Measurements from ENCODE around the gene NAGPA. TPM values are rescaled to one million over a fixed set of nuclear protein-coding genes. Genes with fewer than 3 reads are reported as not detected.
"Not testable (repeated sequence)": the region's sequence is repeated elsewhere in the genome, so short reads cannot be mapped to it uniquely, and the experiment has no call there.

NAGPA gene
- total RNA-seq, 4 donors from 2014 or later: 27.6 to 85.1 (median 45.1) TPM

GRCh38 chr16:5056352-5056751, 22.6 kb upstream of the NAGPA start:
- TF ChIP-seq POLR2A (IDR thresholded peaks at IDR 0.05): no peak
- TF ChIP-seq, protein P1, sequence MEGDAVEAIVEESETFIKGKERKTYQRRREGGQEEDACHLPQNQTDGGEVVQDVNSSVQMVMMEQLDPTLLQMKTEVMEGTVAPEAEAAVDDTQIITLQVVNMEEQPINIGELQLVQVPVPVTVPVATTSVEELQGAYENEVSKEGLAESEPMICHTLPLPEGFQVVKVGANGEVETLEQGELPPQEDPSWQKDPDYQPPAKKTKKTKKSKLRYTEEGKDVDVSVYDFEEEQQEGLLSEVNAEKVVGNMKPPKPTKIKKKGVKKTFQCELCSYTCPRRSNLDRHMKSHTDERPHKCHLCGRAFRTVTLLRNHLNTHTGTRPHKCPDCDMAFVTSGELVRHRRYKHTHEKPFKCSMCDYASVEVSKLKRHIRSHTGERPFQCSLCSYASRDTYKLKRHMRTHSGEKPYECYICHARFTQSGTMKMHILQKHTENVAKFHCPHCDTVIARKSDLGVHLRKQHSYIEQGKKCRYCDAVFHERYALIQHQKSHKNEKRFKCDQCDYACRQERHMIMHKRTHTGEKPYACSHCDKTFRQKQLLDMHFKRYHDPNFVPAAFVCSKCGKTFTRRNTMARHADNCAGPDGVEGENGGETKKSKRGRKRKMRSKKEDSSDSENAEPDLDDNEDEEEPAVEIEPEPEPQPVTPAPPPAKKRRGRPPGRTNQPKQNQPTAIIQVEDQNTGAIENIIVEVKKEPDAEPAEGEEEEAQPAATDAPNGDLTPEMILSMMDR (IDR thresholded peaks at IDR 0.05): no peak
- H3K4me3 ChIP-seq (ENCODE audit: low read depth, poor library complexity, severe bottlenecking): no peak overlapping the region
- intact Hi-C loops (cut with DNase I; ENCODE audit: low total_unique reads): no loop called here
- WGBS, 2 donors: 14 to 16% methylated on average over 9 to 11 of the region's 11 CpGs
- no peak for DNase-seq (ENCODE audit: low spot score in 2 of 2)

GRCh38 chr16:5054876-5055865, 21.4 kb upstream of the NAGPA start:
- 64 to 67% methylated on average over 16 of the region's 16 CpGs for WGBS, 2 donors
- DNase-seq (ENCODE audit: low spot score in 2 of 2): no peak
- TF ChIP-seq, protein P1 (IDR thresholded peaks at IDR 0.05): no peak
- TF ChIP-seq POLR2A (IDR thresholded peaks at IDR 0.05): no peak
- no peak overlapping the region for H3K4me3 ChIP-seq (ENCODE audit: low read depth, poor library complexity, severe bottlenecking)
- intact Hi-C loops (cut with DNase I; ENCODE audit: low total_unique reads): no loop called here

DNA sequence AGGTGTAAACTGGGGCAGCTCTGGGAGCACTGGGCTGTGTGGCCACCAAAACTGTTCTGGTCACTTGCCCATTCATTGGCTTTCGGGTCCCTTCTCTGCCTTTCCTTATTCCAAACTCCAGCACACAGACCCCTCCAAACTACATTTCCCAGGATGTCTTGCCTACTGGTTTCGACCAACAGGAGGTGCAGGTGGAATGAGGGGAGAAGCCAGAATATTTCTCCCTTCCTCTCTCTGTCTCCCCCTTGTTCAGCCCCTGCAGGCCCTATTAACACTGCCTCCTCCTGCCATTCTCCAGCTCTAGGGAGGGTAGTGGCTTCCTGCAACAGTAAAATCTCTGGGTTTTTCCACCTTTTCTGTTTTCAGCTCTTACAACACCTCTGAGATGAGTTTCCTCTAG, 13.2 kb upstream of the NAGPA start:
- intact Hi-C loops (cut with DNase I; ENCODE audit: low total_unique reads): no loop called here
- DNase-seq (ENCODE audit: low spot score in 2 of 2): no peak
- WGBS, 2 donors: 79 to 85% methylated on average over 2 of the region's 2 CpGs
- no peak overlapping the region for H3K4me3 ChIP-seq (ENCODE audit: low read depth, poor library complexity, severe bottlenecking)
- TF ChIP-seq, protein P1 (IDR thresholded peaks at IDR 0.05): no peak
- TF ChIP-seq POLR2A (IDR thresholded peaks at IDR 0.05): no peak

- TF ChIP-seq POLR2A (IDR thresholded peaks at IDR 0.05): no peak
- TF ChIP-seq, protein P1 (IDR thresholded peaks at IDR 0.05): no peak
- no peak overlapping the region for H3K4me3 ChIP-seq (ENCODE audit: low read depth, poor library complexity, severe bottlenecking)
- 87 to 97% methylated on average over 9 to 10 of the region's 10 CpGs for WGBS, 2 donors
- intact Hi-C loops (cut with DNase I; ENCODE audit: low total_unique reads): no loop called here
- DNase-seq (ENCODE audit: low spot score in 2 of 2): no peak
Measured at GRCh38 chr16:5045499-5046115, 11.9 kb upstream of the NAGPA start.

DNA sequence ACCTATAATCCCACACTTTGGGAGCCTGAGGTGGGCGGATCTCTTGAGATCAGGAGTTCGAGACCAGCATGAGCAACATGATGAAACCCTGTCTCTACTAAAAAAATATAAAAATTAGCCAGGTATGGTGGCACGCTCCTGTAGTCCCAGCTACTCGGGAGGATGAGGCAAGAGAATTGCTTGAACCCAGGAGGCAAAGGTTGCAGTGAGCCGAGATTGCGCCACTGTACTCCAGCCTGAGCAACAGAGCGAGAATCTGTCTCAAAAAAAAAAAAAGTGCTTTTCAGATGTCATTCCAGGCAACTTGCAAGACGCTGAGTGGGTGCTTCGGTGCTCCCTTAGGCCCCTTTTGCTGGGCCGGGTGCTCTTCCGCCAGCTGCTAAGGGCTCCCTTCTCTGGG, 10.8 kb upstream of the NAGPA start:
- not testable (repeated sequence) for DNase-seq (ENCODE audit: low spot score in 2 of 2)

DNA sequence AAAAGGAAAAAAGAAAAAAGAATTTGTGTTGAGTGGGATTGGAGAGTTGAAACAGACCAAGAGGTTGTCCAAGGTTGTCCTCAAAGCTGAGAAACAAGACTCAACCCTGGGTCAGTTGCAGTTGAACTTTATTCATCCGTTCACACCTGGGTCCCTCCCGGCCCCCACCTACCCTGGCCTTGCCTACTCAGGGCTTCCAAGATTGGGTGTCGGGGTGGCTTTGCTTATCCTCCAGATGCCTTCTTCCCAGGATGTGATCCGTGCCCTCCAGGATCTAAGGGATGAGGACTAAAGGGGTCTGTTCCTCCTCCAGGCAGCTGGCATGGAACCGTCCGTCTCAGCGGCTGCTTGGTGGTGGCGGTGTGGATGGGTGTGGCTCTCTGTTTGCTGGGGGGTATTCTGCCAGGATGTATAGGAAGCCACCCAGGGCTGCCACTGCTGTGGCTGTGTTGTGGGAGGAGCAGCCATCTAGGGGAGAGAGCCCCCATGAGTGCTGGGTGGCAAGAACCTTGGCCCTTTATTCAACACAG, 10.3 kb upstream of the NAGPA start:
- intact Hi-C loops (cut with DNase I; ENCODE audit: low total_unique reads): no loop called here

More for the DNA sequence above, 10.8 kb upstream of the NAGPA start:
- H3K4me3 ChIP-seq (ENCODE audit: low read depth, poor library complexity, severe bottlenecking); intact Hi-C loops (cut with DNase I; ENCODE audit: low total_unique reads): not testable (repeated sequence)
- 93 to 94% methylated on average over 11 of the region's 11 CpGs for WGBS, 2 donors

More for the DNA sequence above, 10.3 kb upstream of the NAGPA start:
- TF ChIP-seq, protein P1 (IDR thresholded peaks at IDR 0.05): no peak
- no peak for TF ChIP-seq POLR2A (IDR thresholded peaks at IDR 0.05)
- WGBS, 2 donors: 93 to 96% methylated on average over 8 of the region's 8 CpGs
- no peak for DNase-seq (ENCODE audit: low spot score in 2 of 2)
- H3K4me3 ChIP-seq (ENCODE audit: low read depth, poor library complexity, severe bottlenecking): no peak overlapping the region

Data from lower leg skin (tissue), 4 donors.